Stimulated activated naive B cell treated with anti-CD40 and anti-IgM and Interleukin-4, amounts not matched to agents 10 μg/mL and 1 μg/mL and 100 μg/mL, for 72 hours (primary cell): ENCODE data around the gene AKR1B1.
A peak's percentile ranks its signal among the peaks of the same experiment; 100 is the strongest.

Experiments
- ATAC-seq, 2 donors: fragments of 150-1000 bp; cut with Tn5 transposase; replicated peaks; 2 replicates each; pipeline ENCODE4 v1.10.0; 2021; ENCODE audit warnings: moderate library complexity in 1 of 2
- DNase-seq: peaks from one replicate; pipeline ENCODE4 v3.0.0; 2021
- H3K27ac Mint-ChIP-seq: one replicate; pipeline ENCODE4 v1.8.0; 2022; ENCODE audit warnings: mild to moderate bottlenecking, mixed read lengths
- H3K27me3 Mint-ChIP-seq, 2 donors: one replicate each; pipeline ENCODE4 v1.8.0; 2022; ENCODE audit warnings: mixed read lengths in 2 of 2
- H3K36me3 Mint-ChIP-seq, 2 donors: one replicate each; pipeline ENCODE4 v1.8.0; 2022; ENCODE audit warnings: mixed read lengths in 2 of 2, mild to moderate bottlenecking in 1 of 2
- H3K4me1 Mint-ChIP-seq, 2 donors: one replicate each; pipeline ENCODE4 v1.8.0; 2022; ENCODE audit warnings: mixed read lengths in 2 of 2, mild to moderate bottlenecking in 1 of 2
- H3K4me3 Mint-ChIP-seq, 2 donors: one replicate each; pipeline ENCODE4 v1.8.0; 2022; ENCODE audit warnings: mild to moderate bottlenecking in 2 of 2, mixed read lengths in 2 of 2, moderate library complexity in 1 of 2
- H3K9me3 Mint-ChIP-seq, 2 donors: one replicate each; pipeline ENCODE4 v1.8.0; 2022; ENCODE audit warnings: mixed read lengths in 2 of 2, mild to moderate bottlenecking in 1 of 2

AKR1B1 gene

DNA sequence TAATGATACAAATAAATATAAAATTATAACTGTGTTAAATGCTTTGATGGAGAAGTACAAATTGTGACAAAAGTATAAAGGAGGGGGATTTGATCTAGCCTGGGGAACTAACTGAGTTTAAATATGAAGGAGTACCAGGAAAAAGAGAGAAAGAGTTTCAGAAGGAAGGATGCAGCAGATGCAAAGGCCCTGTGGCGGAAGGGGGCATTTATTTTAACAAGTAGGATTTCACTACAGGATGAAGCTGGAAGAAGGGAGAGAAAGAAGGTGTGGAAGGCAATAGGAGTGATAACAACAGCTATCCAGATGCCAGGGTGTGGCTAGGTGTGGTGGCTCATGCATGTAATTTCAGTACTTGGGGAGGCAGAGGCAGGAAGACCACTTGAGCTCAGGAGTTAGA is 55.8 kb downstream of the AKR1B1 start:
- ATAC-seq (no peak), DNase-seq (no peak)
- Mint-ChIP-seq H3K27me3 (peaks cover 28 to 38% of the 10 kb centered on the region in 2 donors), H3K9me3 (peaks cover 7 to 18% of the 10 kb centered on the region in 2 donors), H3K4me1 (no peaks in the 10 kb centered on the region), H3K27ac (no peak overlapping the region), H3K36me3 (peaks cover 1 to 3% of the 10 kb centered on the region in 2 donors), H3K4me3 (no peak overlapping the region)

DNA sequence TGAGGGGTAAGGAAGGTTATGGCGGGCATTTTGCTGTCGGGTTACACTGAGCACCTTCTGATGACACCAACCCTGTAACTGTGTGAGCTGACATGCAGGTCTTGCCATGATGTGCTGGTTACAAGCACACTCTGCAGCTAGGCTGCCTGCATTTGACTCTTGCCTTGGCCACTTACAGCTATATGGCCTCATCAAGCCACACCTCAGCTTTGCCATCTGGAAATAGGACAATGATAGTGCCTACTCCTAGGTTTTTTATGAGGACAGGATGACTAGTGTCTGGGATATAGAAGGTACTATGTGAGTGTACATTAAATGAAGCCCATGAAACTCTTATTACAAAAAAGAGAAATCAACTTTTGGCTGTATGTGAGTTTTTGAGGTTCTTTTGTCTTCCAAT is 58.0 kb downstream of the AKR1B1 start:
- Mint-ChIP-seq H3K36me3 (peaks cover 1 to 3% of the 10 kb centered on the region in 2 donors), H3K27me3 (peaks cover 27 to 31% of the 10 kb centered on the region in 2 donors), H3K9me3 (peaks cover 2 to 9% of the 10 kb centered on the region in 2 donors), H3K4me3 (no peak overlapping the region), H3K4me1 (no peaks in the 10 kb centered on the region), H3K27ac (no peak overlapping the region)
- ATAC-seq (no peak), DNase-seq (no peak)

DNA sequence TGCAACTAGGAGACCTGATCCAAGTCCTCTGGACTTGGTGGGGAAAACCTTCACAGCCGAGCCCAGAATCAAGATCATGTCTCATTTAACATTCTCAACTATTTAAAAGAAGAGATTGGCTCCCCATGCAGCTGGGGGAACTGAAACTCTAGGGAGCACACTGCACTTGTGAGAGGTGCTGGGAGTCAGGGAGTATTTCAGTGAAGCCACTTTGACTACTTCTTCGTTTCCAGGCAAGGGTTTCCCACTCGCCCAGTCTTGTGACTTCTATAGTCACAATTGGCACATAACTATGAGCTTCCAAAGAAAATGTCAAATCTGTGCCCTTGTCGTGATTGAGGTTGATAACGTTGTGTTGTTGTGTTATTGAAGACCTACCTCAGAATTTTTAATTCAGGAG is 62.9 kb downstream of the AKR1B1 start:
- ATAC-seq (no peak), DNase-seq (no peak)
- Mint-ChIP-seq H3K36me3 (no peaks in the 10 kb centered on the region), H3K4me3 (no peak overlapping the region), H3K27me3 (peaks cover 19 to 37% of the 10 kb centered on the region in 2 donors), H3K27ac (no peak overlapping the region), H3K9me3 (no peaks in the 10 kb centered on the region), H3K4me1 (peaks cover 2 to 6% of the 10 kb centered on the region in 2 donors)

DNA sequence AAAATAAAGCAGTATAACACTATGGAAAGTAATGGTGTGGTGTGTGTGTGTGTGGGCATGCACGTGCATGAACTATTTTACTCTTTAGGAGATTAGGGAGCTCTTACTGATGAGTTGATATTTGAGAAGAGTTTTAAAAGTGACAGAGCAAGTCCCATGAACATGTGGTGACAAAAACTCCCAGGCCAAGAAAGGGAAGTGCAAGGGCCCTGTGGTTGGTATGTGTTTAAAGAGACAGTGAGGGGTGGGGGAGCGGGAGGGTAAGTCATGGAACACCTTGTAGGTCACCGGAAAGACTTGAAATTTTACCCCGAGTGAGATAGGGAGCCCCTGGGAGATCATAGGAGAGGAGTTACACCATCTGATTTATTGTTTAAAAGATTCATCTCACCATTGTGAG is 63.3 kb downstream of the AKR1B1 start:
- peaks cover 19 to 37% of the 10 kb centered on the region in 2 donors for H3K27me3 Mint-ChIP-seq
- H3K4me3 Mint-ChIP-seq = no peak overlapping the region
- ATAC-seq = peak; percentile 31 to 39
- DNase-seq = no peak
- no peak overlapping the region for H3K27ac Mint-ChIP-seq
- H3K9me3 Mint-ChIP-seq = no peaks in the 10 kb centered on the region
- no peaks in the 10 kb centered on the region for H3K36me3 Mint-ChIP-seq
- H3K4me1 Mint-ChIP-seq = peaks cover 2 to 6% of the 10 kb centered on the region in 2 donors

DNA sequence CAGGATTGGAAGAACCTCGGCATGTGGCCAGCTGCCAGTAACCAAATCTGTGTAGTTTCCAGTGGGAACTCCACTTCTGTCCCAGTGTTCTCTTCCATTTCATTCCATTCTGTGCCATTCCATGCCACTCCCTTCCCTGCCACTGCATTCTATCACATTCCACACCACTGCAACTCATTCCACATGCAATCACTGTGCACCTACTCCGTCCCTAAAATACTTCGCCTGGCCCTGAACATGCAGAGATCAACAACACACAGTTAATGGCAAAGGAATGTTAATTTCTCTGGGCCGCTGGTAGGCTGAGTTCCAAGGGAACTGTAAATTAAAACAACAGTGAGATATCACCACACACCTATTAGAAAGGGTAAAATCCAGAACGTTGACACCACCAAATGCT is 64.8 kb downstream of the AKR1B1 start:
- no peak for ATAC-seq
- H3K27me3 Mint-ChIP-seq = peaks cover 15 to 28% of the 10 kb centered on the region in 2 donors
- no peak overlapping the region for H3K27ac Mint-ChIP-seq
- no peak for DNase-seq
- H3K4me3 Mint-ChIP-seq = no peak overlapping the region
- H3K4me1 Mint-ChIP-seq = peaks cover 2 to 6% of the 10 kb centered on the region in 2 donors
- H3K9me3 Mint-ChIP-seq = no peaks in the 10 kb centered on the region
- no peaks in the 10 kb centered on the region for H3K36me3 Mint-ChIP-seq
